CD14-positive monocyte (primary cell): ENCODE measurements around the gene FASN. TPM values are rescaled to one million over a fixed set of nuclear protein-coding genes. Genes with fewer than 3 reads are reported as not detected.

Experiments used
- DNase-seq, 3 donors: peaks; one replicate each; pipeline ENCODE4 v3.0.0-alpha.2; 2011 to 2022
- H2AFZ ChIP-seq: 2 replicates; pipeline ENCODE4 v1.6.0; 2012; ENCODE audit warnings: mild to moderate bottlenecking, low read depth, low read length, inconsistent platforms; ENCODE audit not compliant: insufficient read depth, poor library complexity, severe bottlenecking
- H3K27ac ChIP-seq, 2 donors: 1 replicate in 1 of 2; 2 replicates in 1 of 2; pipeline ENCODE4 v1.5.1; 2012 to 2013; ENCODE audit warnings: low read length in 2 of 2, control low read depth in 1 of 2, inconsistent platforms in 1 of 2, low read depth in 1 of 2, mild to moderate bottlenecking in 1 of 2
- H3K27me3 ChIP-seq, 2 donors: one replicate each; pipeline versions ENCODE4 v1.6.0 to v1.6.1; 2011 to 2013; ENCODE audit warnings: low read length in 2 of 2; ENCODE audit not compliant: control insufficient read depth in 2 of 2, insufficient read depth in 2 of 2
- H3K36me3 ChIP-seq, 2 donors: replicated peaks in 1 of 2; 1 replicate in 1 of 2; 2 replicates in 1 of 2; pipeline versions ENCODE4 v1.5.1 to v1.6.1; 2012 to 2013; ENCODE audit warnings: low read length in 2 of 2, control low read depth in 1 of 2, inconsistent platforms in 1 of 2, mild to moderate bottlenecking in 1 of 2; ENCODE audit not compliant: insufficient read depth in 2 of 2, control insufficient read depth in 1 of 2
- H3K4me1 ChIP-seq, 2 donors: 1 replicate in 1 of 2; 2 replicates in 1 of 2; pipeline versions ENCODE4 v1.5.1 to v1.6.1; 2012 to 2013; ENCODE audit warnings: low read length in 2 of 2, control low read depth in 1 of 2, inconsistent platforms in 1 of 2, mild to moderate bottlenecking in 1 of 2, moderate library complexity in 1 of 2; ENCODE audit not compliant: insufficient read depth in 2 of 2, control insufficient read depth in 1 of 2
- H3K4me2 ChIP-seq: replicated peaks from 2 replicates; pipeline ENCODE3; 2012; ENCODE audit warnings: low read length, moderate library complexity, mild to moderate bottlenecking; ENCODE audit not compliant: poor library complexity, severe bottlenecking; ENCODE audit errors: extremely low read depth
- H3K4me3 ChIP-seq, 3 experiments: fragments of 200-600 bp in 1 of 3; sonication (generic) in 1 of 3; replicated peaks in 1 of 3; 1 replicate in 2 of 3; 2 replicates in 1 of 3; pipeline ENCODE4 v1.5.1; 2011 to 2013; ENCODE audit warnings: low read length in 3 of 3, mild to moderate bottlenecking in 3 of 3, control low read depth in 2 of 3, low read depth in 2 of 3, inconsistent platforms in 1 of 3, moderate library complexity in 1 of 3
- H3K79me2 ChIP-seq: 2 replicates; pipeline ENCODE4 v1.6.0; 2012; ENCODE audit warnings: mild to moderate bottlenecking, control low read depth, inconsistent platforms, low read length, moderate library complexity; ENCODE audit not compliant: insufficient read depth
- H3K9ac ChIP-seq: 2 replicates; pipeline ENCODE4 v1.6.0; 2017; ENCODE audit warnings: low read length, mild to moderate bottlenecking; ENCODE audit not compliant: insufficient read depth, poor library complexity, severe bottlenecking
- H3K9me3 ChIP-seq, 2 donors: replicated peaks in 1 of 2; 1 replicate in 1 of 2; 2 replicates in 1 of 2; pipeline versions ENCODE4 v1.5.1 to v1.6.1; 2012 to 2013; ENCODE audit warnings: low read length in 2 of 2, control low read depth in 1 of 2; ENCODE audit not compliant: control insufficient read depth in 1 of 2, insufficient read depth in 1 of 2
- H4K20me1 ChIP-seq: 2 replicates; pipeline ENCODE4 v1.6.0; 2012; ENCODE audit warnings: mild to moderate bottlenecking, low read length, control low read depth, moderate library complexity; ENCODE audit not compliant: insufficient read depth
- H3K27ac Mint-ChIP-seq, 7 donors: one replicate each; pipeline ENCODE4 v1.8.0; 2020; ENCODE audit warnings: mild to moderate bottlenecking in 7 of 7, mixed read lengths in 7 of 7, moderate library complexity in 6 of 7, inconsistent platforms in 2 of 7
- H3K27me3 Mint-ChIP-seq, 3 donors: one replicate each; pipeline ENCODE4 v1.8.0; 2021 to 2022; ENCODE audit warnings: low read depth in 3 of 3, mild to moderate bottlenecking in 3 of 3, mixed read lengths in 3 of 3, moderate library complexity in 3 of 3, inconsistent platforms in 1 of 3
- H3K36me3 Mint-ChIP-seq, 2 donors: one replicate each; pipeline ENCODE4 v1.8.0; 2020; ENCODE audit warnings: mixed read lengths in 2 of 2, inconsistent platforms in 1 of 2, mild to moderate bottlenecking in 1 of 2
- H3K4me1 Mint-ChIP-seq: one replicate; pipeline ENCODE4 v1.8.0; 2020; ENCODE audit warnings: mild to moderate bottlenecking, mixed read lengths
- H3K4me3 Mint-ChIP-seq, 2 donors: one replicate each; pipeline ENCODE4 v1.8.0; 2020; ENCODE audit warnings: mild to moderate bottlenecking in 2 of 2, mixed read lengths in 2 of 2, moderate library complexity in 1 of 2
- H3K9me3 Mint-ChIP-seq, 7 donors: one replicate each; pipeline ENCODE4 v1.8.0; 2020 to 2022; ENCODE audit warnings: mixed read lengths in 7 of 7, mild to moderate bottlenecking in 6 of 7, moderate library complexity in 6 of 7, inconsistent platforms in 2 of 7
- CTCF ChIP-seq: fragments of 200-600 bp; IDR thresholded peaks from one replicate; pipeline ENCODE4 v1.8.0; 2022; ENCODE audit warnings: antibody characterized with exemption, mild to moderate bottlenecking
- WGBS: methylation state at CpG from one replicate; pipeline ENCODE4 v1.1.5; 2013; ENCODE audit warnings: missing lambda C conversion rate; ENCODE audit not compliant: insufficient coverage; 5-methylcytosine and 5-hydroxymethylcytosine counted together
- intact Hi-C, 2 donors: fragments of 100-400 bp; cut with micrococcal nuclease; formaldehyde crosslinking; loops; one replicate each; pipeline versions ENCODE4 v1.15.0 to v1.15.1; 2023
- polyA plus RNA-seq, 3 donors: library from polyadenylated mRNA; depleted of rRNA in 1 of 3; unstranded in 2 of 3; stranded (reverse) in 1 of 3; fragments of 300-500 nt in 2 of 3; fragments of >200 nt in 1 of 3; fragmentation: Illumina TruSeq in 2 of 3; gene quantifications; 1 replicate in 2 of 3; 2 replicates in 1 of 3; pipeline ENCODE4 v1.2.3, GENCODE V29; 2012 to 2021

The FASN gene
- polyA plus RNA-seq, 3 donors, result 0.08 to 8.4 (median 0.13) TPM

- H3K9me3 ChIP-seq, result no peaks in the 10 kb centered on the region
- peaks cover 0 to 5% (median 0%) of the 10 kb centered on the region in 7 donors for H3K9me3 Mint-ChIP-seq
- no peak for TF ChIP-seq CTCF
- H3K36me3 Mint-ChIP-seq, result peaks cover 11 to 19% of the 10 kb centered on the region in 2 donors
- peak overlapping the region; percentile 37 to 89 (median 70) for H3K4me3 ChIP-seq
- peaks cover 0 to 7% of the 10 kb centered on the region in 2 donors for H3K36me3 ChIP-seq
- peaks cover 11 to 17% (median 12%) of the 10 kb centered on the region in 3 donors for H3K27me3 Mint-ChIP-seq
- H3K27me3 ChIP-seq, result peaks cover 6 to 10% of the 10 kb centered on the region in 2 donors
- intact Hi-C loops, result loop anchor here (5.0 to 10.0 kb wide), 4 partner anchors 58 to 418 kb away; partner anchors contain the start of genes CYBC1 (in 1 of the 2), FASN (in 1 of the 2), NARF (in 1 of the 2) and SLC25A10 (in 1 of the 2)
- H3K4me1 ChIP-seq, result peaks cover 32 to 43% of the 10 kb centered on the region in 2 donors
- H4K20me1 ChIP-seq, result peaks cover 11% of the 10 kb centered on the region
- peaks cover 33% of the 10 kb centered on the region for H3K4me1 Mint-ChIP-seq
- H3K27ac Mint-ChIP-seq, result peak overlapping the region in 4 of 7 donors; percentile 46 to 83 (median 57)
- DNase-seq, result no peak
- H2AFZ ChIP-seq, result peak overlapping the region; percentile 83
- peak overlapping the region; percentile 80 to 82 for H3K4me3 Mint-ChIP-seq
- WGBS, result 49% methylated on average over 23 of the region's 23 CpGs
- peak overlapping the region; percentile 100 for H3K4me2 ChIP-seq
- peaks cover 3% of the 10 kb centered on the region for H3K79me2 ChIP-seq
- peak overlapping the region; percentile 53 to 80 for H3K27ac ChIP-seq
- H3K9ac ChIP-seq, result peak overlapping the region; percentile 75
Observed at GRCh38 chr17:82036634-82037091, 61.4 kb downstream of the FASN start.

- Histone ChIP-seq H3K4me2 (peak overlapping the region; percentile 100), H2AFZ (no peak overlapping the region), H3K9ac (peak overlapping the region; percentile 75), H3K4me3 (peak overlapping the region in 1 of 3 experiments; percentile 89), H3K79me2 (peaks cover 3% of the 10 kb centered on the region), H3K9me3 (no peaks in the 10 kb centered on the region), H3K36me3 (peaks cover 0 to 7% of the 10 kb centered on the region in 2 donors), H3K27ac (no peak overlapping the region), H4K20me1 (peaks cover 11% of the 10 kb centered on the region), H3K27me3 (peaks cover 6 to 10% of the 10 kb centered on the region in 2 donors), H3K4me1 (peaks cover 32 to 45% of the 10 kb centered on the region in 2 donors)
- Mint-ChIP-seq H3K4me1 (peaks cover 29% of the 10 kb centered on the region), H3K27me3 (peaks cover 11 to 17% (median 12%) of the 10 kb centered on the region in 3 donors), H3K36me3 (peaks cover 11 to 19% of the 10 kb centered on the region in 2 donors), H3K27ac (peak overlapping the region in 1 of 7 donors; percentile 64), H3K4me3 (peak overlapping the region; percentile 80 to 82), H3K9me3 (peaks cover 0 to 5% (median 0%) of the 10 kb centered on the region in 7 donors)
- 92% methylated on average over 16 of the region's 20 CpGs for WGBS
- intact Hi-C loops, result loop anchor here (5.0 to 10.0 kb wide), 4 partner anchors 59 to 419 kb away; partner anchors contain the start of genes CYBC1 (in 1 of the 2), FASN (in 1 of the 2), NARF (in 1 of the 2) and SLC25A10 (in 1 of the 2)
- TF ChIP-seq CTCF, result no peak
- DNase-seq, result no peak
Observed at GRCh38 chr17:82035956-82036633, 61.9 kb downstream of the FASN start.
